Measurements from ENCODE around the gene SLC9A8. TPM values are rescaled to one million over a fixed set of nuclear protein-coding genes. Genes with fewer than 3 reads are reported as not detected.
A peak's percentile ranks its signal among the peaks of the same experiment; 100 is the strongest.

SLC9A8 gene
- total and polyA plus RNA-seq, 9 of the 15 experiments (the other 6 are each of a cell fraction or from before 2014, with no cell fraction given): 0.56 to 9.7 (median 5.0) TPM

DNA sequence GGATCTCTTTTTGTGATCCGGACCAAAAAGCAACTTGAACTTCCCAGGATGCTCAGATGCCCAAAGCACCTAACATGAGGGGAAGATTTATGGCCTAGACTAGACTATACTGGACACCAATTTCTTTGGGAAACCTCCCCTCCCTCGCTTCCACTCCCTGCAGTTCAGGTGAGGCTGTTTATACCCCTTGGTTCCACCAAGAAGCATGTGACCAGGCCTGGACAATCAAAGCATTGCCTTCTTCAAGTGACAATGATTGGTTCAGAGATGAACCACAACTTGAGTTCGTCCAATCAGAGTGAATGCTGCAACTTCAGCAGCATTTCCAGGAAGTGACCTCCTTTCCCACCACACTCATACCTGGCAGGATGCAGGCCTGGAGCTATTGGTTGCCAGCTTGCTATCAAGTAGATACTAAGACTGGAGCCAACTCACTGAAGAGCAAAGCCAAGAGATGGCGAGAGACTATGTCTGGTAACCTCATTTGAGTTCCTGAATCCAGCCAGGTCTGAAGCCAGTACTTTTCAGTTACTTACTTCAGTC is 45.6 kb upstream of the SLC9A8 start (continued):
- TF ChIP-seq, protein P1, sequence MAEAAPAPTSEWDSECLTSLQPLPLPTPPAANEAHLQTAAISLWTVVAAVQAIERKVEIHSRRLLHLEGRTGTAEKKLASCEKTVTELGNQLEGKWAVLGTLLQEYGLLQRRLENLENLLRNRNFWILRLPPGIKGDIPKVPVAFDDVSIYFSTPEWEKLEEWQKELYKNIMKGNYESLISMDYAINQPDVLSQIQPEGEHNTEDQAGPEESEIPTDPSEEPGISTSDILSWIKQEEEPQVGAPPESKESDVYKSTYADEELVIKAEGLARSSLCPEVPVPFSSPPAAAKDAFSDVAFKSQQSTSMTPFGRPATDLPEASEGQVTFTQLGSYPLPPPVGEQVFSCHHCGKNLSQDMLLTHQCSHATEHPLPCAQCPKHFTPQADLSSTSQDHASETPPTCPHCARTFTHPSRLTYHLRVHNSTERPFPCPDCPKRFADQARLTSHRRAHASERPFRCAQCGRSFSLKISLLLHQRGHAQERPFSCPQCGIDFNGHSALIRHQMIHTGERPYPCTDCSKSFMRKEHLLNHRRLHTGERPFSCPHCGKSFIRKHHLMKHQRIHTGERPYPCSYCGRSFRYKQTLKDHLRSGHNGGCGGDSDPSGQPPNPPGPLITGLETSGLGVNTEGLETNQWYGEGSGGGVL (CRISPR knock-in tag; IDR thresholded peaks at IDR 0.05): no peak
- TF ChIP-seq HNRNPK (IDR thresholded peaks at IDR 0.05; ENCODE audit: low read depth, low read length, poor library complexity, severe bottlenecking) (no peak), BACH1 (tag; IDR thresholded peaks at IDR 0.05) (no peak), CC2D1A (IDR thresholded peaks at IDR 0.05) (peak; percentile 28; the same call in 1 of the 2 replicates), EZH2 (IDR thresholded peaks at IDR 0.05; ENCODE audit: borderline replicate concordance, low read depth, low read length) (no peak), ZBTB1 (CRISPR knock-in tag; IDR thresholded peaks at IDR 0.05; ENCODE audit: borderline replicate concordance, low read depth) (no peak), ZNF316 (IDR thresholded peaks at IDR 0.05) (peak; percentile 54), ZNF551 (CRISPR knock-in tag; IDR thresholded peaks at IDR 0.05) (no peak), SIRT6 (IDR thresholded peaks at IDR 0.05; ENCODE audit: low read depth, low read length) (no peak), ZNF41 (CRISPR knock-in tag; conservative IDR thresholded peaks at IDR 0.05) (no peak), L3MBTL2 (IDR thresholded peaks at IDR 0.05) (no peak), STAG1 (CRISPR knock-in tag; IDR thresholded peaks at IDR 0.05; ENCODE audit: borderline replicate concordance) (no peak), ELF1 (tag; IDR thresholded peaks at IDR 0.05) (0 out of 2 replicates have a peak, but pooled peaks have one; percentile 25), MEIS2 (IDR thresholded peaks at IDR 0.05; ENCODE audit: partially characterized antibody) (peak; percentile 17)
- TF ChIP-seq, protein P2, sequence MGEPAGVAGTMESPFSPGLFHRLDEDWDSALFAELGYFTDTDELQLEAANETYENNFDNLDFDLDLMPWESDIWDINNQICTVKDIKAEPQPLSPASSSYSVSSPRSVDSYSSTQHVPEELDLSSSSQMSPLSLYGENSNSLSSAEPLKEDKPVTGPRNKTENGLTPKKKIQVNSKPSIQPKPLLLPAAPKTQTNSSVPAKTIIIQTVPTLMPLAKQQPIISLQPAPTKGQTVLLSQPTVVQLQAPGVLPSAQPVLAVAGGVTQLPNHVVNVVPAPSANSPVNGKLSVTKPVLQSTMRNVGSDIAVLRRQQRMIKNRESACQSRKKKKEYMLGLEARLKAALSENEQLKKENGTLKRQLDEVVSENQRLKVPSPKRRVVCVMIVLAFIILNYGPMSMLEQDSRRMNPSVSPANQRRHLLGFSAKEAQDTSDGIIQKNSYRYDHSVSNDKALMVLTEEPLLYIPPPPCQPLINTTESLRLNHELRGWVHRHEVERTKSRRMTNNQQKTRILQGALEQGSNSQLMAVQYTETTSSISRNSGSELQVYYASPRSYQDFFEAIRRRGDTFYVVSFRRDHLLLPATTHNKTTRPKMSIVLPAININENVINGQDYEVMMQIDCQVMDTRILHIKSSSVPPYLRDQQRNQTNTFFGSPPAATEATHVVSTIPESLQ (CRISPR knock-in tag; IDR thresholded peaks at IDR 0.05): no peak
- TF ChIP-seq, protein P3, sequence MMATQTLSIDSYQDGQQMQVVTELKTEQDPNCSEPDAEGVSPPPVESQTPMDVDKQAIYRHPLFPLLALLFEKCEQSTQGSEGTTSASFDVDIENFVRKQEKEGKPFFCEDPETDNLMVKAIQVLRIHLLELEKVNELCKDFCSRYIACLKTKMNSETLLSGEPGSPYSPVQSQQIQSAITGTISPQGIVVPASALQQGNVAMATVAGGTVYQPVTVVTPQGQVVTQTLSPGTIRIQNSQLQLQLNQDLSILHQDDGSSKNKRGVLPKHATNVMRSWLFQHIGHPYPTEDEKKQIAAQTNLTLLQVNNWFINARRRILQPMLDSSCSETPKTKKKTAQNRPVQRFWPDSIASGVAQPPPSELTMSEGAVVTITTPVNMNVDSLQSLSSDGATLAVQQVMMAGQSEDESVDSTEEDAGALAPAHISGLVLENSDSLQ (IDR thresholded peaks at IDR 0.05): 0 out of 2 replicates have a peak, but pooled peaks have one; percentile 32

All from K562 (cell line).